GM12878 (cell line): Measurements from ENCODE around the gene CLASP1. TPM values are rescaled to one million over a fixed set of nuclear protein-coding genes. Genes with fewer than 3 reads are reported as not detected.

ENCODE experiments used
- CREB1 ChIP-seq: IDR thresholded peaks from 2 replicates; pipeline ENCODE4 v1.6.1; 2012; ENCODE audit warnings: low read depth, mild to moderate bottlenecking, inconsistent platforms
- PKNOX1 ChIP-seq: fragments of 450-650 bp; IDR thresholded peaks from 2 replicates; pipeline ENCODE4 v1.6.1; 2016; ENCODE audit warnings: mild to moderate bottlenecking
- RAD51 ChIP-seq: fragments of 450-650 bp; IDR thresholded peaks from 2 replicates; pipeline ENCODE4 v1.6.1; 2016; ENCODE audit warnings: moderate library complexity, mild to moderate bottlenecking, inconsistent platforms
- RUNX3 ChIP-seq: IDR thresholded peaks from 2 replicates; pipeline ENCODE4 v1.6.1; 2012; ENCODE audit warnings: low read length, inconsistent platforms
- SP1 ChIP-seq: IDR thresholded peaks from one replicate; pipeline ENCODE4 v1.6.1; 2011; ENCODE audit warnings: low read depth, low read length
- TCF7 ChIP-seq: IDR thresholded peaks from 2 replicates; pipeline ENCODE4 v1.6.1; 2014; ENCODE audit warnings: antibody characterized with exemption, borderline replicate concordance
- polyA plus RNA-seq, 11 experiments: library from polyadenylated mRNA; depleted of rRNA in 4 of 11; unstranded in 6 of 11; stranded (reverse) in 5 of 11; fragments of >200 nt; fragmentation: Nextera tagmentation in 4 of 11; fragmentation: Illumina TruSeq in 1 of 11; extraction: Ambion mirVana in 4 of 11; extraction: Trizol in 1 of 11; gene quantifications; 1 replicate in 1 of 11; 2 replicates in 10 of 11; pipeline versions ENCODE4 v1.2.1 to v1.2.3, GENCODE V29; 2011 to 2016; ENCODE audit warnings: inconsistent platforms in 2 of 11, missing spikeins in 2 of 11, low read depth in 1 of 11
- total RNA-seq, 4 experiments: library from RNA; depleted of rRNA in 3 of 4; stranded (reverse); fragments of >200 nt in 3 of 4; fragmentation: Illumina TruSeq in 1 of 4; extraction: Trizol in 1 of 4; gene quantifications; 2 replicates each; pipeline versions ENCODE4 v1.2.1 to v1.2.3, GENCODE V29; 2013 to 2021
- TF ChIP-seq, protein P1 (sequence below): fragments of 450-650 bp; IDR thresholded peaks from 2 replicates; pipeline ENCODE4 v1.6.1; 2017; ENCODE audit warnings: antibody characterized with exemption, mild to moderate bottlenecking, moderate library complexity
- TF ChIP-seq, protein P2 (sequence below): IDR thresholded peaks from 2 replicates; pipeline ENCODE4 v1.6.1; 2011; ENCODE audit warnings: borderline replicate concordance, low read depth, mild to moderate bottlenecking, moderate library complexity, low read length; ENCODE audit not compliant: insufficient read depth, poor library complexity, severe bottlenecking
- TF ChIP-seq, protein P3 (sequence below): fragments of 450-650 bp; IDR thresholded peaks from 2 replicates; pipeline ENCODE4 v1.6.1; 2016; ENCODE audit warnings: mild to moderate bottlenecking

Gene CLASP1
- total and polyA plus RNA-seq, 10 of the 15 experiments (the other 5 are each of a cell fraction or from before 2014, with no cell fraction given), result 1.4 to 62.4 (median 32.9) TPM

DNA sequence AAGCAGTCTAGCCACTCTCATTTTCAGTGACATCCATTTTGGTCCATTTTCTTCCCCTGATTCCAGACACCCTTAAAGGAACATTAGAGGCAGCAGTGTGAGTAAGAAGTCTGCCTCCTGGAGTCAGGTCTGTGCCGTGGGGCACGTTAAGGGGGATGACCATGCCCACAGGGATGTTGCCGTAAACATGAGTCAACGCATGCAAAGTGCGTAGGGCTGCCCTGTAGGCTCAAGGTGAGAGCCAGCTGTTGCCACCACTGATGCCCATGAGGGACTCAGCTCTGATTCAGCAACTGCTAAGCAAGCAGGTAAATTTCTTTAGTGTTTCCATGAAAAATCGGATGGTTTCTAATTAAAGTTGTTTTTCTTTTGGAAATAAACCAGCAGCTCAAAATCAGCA is 302.9 kb downstream of the CLASP1 start (continued):
- TF ChIP-seq PKNOX1 (no peak), RAD51 (no peak), TCF7 (no peak), RUNX3 (no peak), CREB1 (no peak), SP1 (no peak)
- TF ChIP-seq, protein P1, sequence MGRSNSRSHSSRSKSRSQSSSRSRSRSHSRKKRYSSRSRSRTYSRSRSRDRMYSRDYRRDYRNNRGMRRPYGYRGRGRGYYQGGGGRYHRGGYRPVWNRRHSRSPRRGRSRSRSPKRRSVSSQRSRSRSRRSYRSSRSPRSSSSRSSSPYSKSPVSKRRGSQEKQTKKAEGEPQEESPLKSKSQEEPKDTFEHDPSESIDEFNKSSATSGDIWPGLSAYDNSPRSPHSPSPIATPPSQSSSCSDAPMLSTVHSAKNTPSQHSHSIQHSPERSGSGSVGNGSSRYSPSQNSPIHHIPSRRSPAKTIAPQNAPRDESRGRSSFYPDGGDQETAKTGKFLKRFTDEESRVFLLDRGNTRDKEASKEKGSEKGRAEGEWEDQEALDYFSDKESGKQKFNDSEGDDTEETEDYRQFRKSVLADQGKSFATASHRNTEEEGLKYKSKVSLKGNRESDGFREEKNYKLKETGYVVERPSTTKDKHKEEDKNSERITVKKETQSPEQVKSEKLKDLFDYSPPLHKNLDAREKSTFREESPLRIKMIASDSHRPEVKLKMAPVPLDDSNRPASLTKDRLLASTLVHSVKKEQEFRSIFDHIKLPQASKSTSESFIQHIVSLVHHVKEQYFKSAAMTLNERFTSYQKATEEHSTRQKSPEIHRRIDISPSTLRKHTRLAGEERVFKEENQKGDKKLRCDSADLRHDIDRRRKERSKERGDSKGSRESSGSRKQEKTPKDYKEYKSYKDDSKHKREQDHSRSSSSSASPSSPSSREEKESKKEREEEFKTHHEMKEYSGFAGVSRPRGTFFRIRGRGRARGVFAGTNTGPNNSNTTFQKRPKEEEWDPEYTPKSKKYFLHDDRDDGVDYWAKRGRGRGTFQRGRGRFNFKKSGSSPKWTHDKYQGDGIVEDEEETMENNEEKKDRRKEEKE, result no peak
- TF ChIP-seq, protein P2, sequence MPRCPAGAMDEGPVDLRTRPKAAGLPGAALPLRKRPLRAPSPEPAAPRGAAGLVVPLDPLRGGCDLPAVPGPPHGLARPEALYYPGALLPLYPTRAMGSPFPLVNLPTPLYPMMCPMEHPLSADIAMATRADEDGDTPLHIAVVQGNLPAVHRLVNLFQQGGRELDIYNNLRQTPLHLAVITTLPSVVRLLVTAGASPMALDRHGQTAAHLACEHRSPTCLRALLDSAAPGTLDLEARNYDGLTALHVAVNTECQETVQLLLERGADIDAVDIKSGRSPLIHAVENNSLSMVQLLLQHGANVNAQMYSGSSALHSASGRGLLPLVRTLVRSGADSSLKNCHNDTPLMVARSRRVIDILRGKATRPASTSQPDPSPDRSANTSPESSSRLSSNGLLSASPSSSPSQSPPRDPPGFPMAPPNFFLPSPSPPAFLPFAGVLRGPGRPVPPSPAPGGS, result no peak
- TF ChIP-seq, protein P3, sequence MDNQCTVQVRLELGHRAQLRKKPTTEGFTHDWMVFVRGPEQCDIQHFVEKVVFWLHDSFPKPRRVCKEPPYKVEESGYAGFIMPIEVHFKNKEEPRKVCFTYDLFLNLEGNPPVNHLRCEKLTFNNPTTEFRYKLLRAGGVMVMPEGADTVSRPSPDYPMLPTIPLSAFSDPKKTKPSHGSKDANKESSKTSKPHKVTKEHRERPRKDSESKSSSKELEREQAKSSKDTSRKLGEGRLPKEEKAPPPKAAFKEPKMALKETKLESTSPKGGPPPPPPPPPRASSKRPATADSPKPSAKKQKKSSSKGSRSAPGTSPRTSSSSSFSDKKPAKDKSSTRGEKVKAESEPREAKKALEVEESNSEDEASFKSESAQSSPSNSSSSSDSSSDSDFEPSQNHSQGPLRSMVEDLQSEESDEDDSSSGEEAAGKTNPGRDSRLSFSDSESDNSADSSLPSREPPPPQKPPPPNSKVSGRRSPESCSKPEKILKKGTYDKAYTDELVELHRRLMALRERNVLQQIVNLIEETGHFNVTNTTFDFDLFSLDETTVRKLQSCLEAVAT, result no peak
- TF ChIP-seq, all 136 proteins: peak for 0
